Body of pancreas (tissue), 4 donors: ENCODE results near the gene PCBP3.

Source experiments
- POLR2A ChIP-seq, 3 donors: fragments of 450-650 bp; IDR thresholded peaks; one replicate each; pipeline ENCODE4 v1.6.1; 2016; ENCODE audit warnings: antibody characterized with exemption in 3 of 3, mild to moderate bottlenecking in 2 of 3
- TF ChIP-seq, protein P1 (sequence below), 7 experiments: fragments of 450-650 bp in 4 of 7; fragments of 200-600 bp in 3 of 7; sonication (generic) in 3 of 7; IDR thresholded peaks; one replicate each; pipeline ENCODE4 v1.5.1; 2016 to 2019; ENCODE audit warnings: antibody characterized with exemption in 7 of 7

GRCh38 chr21:45713613-45714012 lies 70.1 kb downstream of the PCBP3 start:
- TF ChIP-seq, protein P1, sequence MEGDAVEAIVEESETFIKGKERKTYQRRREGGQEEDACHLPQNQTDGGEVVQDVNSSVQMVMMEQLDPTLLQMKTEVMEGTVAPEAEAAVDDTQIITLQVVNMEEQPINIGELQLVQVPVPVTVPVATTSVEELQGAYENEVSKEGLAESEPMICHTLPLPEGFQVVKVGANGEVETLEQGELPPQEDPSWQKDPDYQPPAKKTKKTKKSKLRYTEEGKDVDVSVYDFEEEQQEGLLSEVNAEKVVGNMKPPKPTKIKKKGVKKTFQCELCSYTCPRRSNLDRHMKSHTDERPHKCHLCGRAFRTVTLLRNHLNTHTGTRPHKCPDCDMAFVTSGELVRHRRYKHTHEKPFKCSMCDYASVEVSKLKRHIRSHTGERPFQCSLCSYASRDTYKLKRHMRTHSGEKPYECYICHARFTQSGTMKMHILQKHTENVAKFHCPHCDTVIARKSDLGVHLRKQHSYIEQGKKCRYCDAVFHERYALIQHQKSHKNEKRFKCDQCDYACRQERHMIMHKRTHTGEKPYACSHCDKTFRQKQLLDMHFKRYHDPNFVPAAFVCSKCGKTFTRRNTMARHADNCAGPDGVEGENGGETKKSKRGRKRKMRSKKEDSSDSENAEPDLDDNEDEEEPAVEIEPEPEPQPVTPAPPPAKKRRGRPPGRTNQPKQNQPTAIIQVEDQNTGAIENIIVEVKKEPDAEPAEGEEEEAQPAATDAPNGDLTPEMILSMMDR (IDR thresholded peaks at IDR 0.05): no peak
- no peak for TF ChIP-seq POLR2A (IDR thresholded peaks at IDR 0.05)
